Measurements from ENCODE around the gene CORIN. TPM values are rescaled to one million over a fixed set of nuclear protein-coding genes. Genes with fewer than 3 reads are reported as not detected.

The CORIN gene
- polyA plus RNA-seq, 3 donors, result 0.01 TPM; not detected in 2

DNA sequence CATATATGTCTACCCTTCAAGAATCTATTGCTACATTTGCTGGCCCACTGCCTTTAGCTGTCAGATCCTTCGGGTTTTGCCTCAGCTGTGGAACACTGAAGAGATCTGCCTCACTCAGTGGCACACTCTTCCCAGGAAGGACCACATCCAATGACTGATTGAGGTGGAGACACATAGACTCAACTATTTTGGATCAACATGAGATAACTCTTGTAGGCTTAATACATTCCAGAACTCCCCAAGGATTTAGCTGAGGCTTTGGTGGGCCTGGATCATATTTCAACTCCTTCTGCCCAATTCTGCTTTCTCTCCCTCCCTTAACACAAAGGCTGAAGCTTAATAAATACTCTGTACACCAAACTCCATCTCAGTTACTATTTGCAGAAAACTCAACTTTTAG, 100.5 kb downstream of the CORIN start:
- TF ChIP-seq, protein P1, sequence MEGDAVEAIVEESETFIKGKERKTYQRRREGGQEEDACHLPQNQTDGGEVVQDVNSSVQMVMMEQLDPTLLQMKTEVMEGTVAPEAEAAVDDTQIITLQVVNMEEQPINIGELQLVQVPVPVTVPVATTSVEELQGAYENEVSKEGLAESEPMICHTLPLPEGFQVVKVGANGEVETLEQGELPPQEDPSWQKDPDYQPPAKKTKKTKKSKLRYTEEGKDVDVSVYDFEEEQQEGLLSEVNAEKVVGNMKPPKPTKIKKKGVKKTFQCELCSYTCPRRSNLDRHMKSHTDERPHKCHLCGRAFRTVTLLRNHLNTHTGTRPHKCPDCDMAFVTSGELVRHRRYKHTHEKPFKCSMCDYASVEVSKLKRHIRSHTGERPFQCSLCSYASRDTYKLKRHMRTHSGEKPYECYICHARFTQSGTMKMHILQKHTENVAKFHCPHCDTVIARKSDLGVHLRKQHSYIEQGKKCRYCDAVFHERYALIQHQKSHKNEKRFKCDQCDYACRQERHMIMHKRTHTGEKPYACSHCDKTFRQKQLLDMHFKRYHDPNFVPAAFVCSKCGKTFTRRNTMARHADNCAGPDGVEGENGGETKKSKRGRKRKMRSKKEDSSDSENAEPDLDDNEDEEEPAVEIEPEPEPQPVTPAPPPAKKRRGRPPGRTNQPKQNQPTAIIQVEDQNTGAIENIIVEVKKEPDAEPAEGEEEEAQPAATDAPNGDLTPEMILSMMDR (IDR thresholded peaks at IDR 0.05), result no peak
- peaks cover 2 to 20% (median 10%) of the 10 kb centered on the region in 7 donors for H3K9me3 Mint-ChIP-seq
- H3K4me2 ChIP-seq (replicated peaks; ENCODE audit: extremely low read depth, low read length, poor library complexity, severe bottlenecking), result no peak overlapping the region
- no peak overlapping the region for H3K4me3 ChIP-seq (replicated peaks in 1 of 3; ENCODE audit: low read depth in 2 of 3, low read length in 3 of 3)
- H3K36me3 Mint-ChIP-seq, result no peaks in the 10 kb centered on the region
- no peak overlapping the region for H3K9ac ChIP-seq (ENCODE audit: insufficient read depth, low read length, poor library complexity, severe bottlenecking)
- no peak overlapping the region for H3K4me3 Mint-ChIP-seq
- H3K36me3 ChIP-seq (replicated peaks in 1 of 2; ENCODE audit: control insufficient read depth in 1 of 2, insufficient read depth in 2 of 2, low read length in 2 of 2), result no peaks in the 10 kb centered on the region
- H2AFZ ChIP-seq (ENCODE audit: insufficient read depth, low read depth, low read length, poor library complexity, severe bottlenecking), result no peak overlapping the region
- H3K27ac Mint-ChIP-seq, result peak overlapping the region in 1 of 7 donors; percentile 29
- whole genome bisulfite sequencing (ENCODE audit: insufficient coverage), result 70% methylated on average over 1 of the region's 1 CpG
- intact Hi-C loops (cut with micrococcal nuclease), result no loop called here
- H3K9me3 ChIP-seq (replicated peaks in 1 of 2; ENCODE audit: control insufficient read depth in 1 of 2, insufficient read depth in 1 of 2, low read length in 2 of 2), result peaks cover 0 to 12% of the 10 kb centered on the region in 2 donors
- no peaks in the 10 kb centered on the region for H3K27me3 ChIP-seq (ENCODE audit: control insufficient read depth in 2 of 2, insufficient read depth in 2 of 2, low read length in 2 of 2)
- no peaks in the 10 kb centered on the region for H3K27me3 Mint-ChIP-seq (ENCODE audit: low read depth in 3 of 3)
- no peak for DNase-seq
- H3K79me2 ChIP-seq (ENCODE audit: insufficient read depth, low read length), result no peaks in the 10 kb centered on the region
- H3K4me1 Mint-ChIP-seq, result peaks cover 14% of the 10 kb centered on the region
- H3K4me1 ChIP-seq (ENCODE audit: control insufficient read depth in 1 of 2, insufficient read depth in 2 of 2, low read length in 2 of 2), result peaks cover 0 to 15% of the 10 kb centered on the region in 2 donors
- H3K27ac ChIP-seq (ENCODE audit: low read depth in 1 of 2, low read length in 2 of 2), result no peak overlapping the region
- no peaks in the 10 kb centered on the region for H4K20me1 ChIP-seq (ENCODE audit: insufficient read depth, low read length)

DNA sequence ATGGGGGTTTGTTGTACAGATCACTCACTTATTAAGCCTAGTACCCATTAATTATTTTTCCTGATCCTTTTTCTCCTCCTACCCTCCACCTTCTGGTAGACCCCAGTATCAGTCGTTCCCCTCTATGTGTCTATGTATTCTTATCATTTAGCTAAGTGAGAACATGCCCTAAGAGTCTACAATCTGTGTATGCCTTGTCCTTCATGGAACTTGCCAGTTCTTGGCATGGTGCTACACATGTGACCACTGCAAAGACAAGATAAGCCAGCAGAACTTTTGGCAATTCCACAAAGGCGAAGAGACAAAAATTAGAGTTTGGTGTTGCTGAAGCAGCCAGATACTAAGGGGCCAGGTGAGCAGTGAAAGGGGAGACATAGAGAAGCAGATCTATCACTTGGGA, 101.3 kb downstream of the CORIN start:
- peaks cover 2 to 20% (median 10%) of the 10 kb centered on the region in 7 donors for H3K9me3 Mint-ChIP-seq
- Histone ChIP-seq H3K79me2 (ENCODE audit: insufficient read depth, low read length) (no peaks in the 10 kb centered on the region), H3K4me2 (replicated peaks; ENCODE audit: extremely low read depth, low read length, poor library complexity, severe bottlenecking) (no peak overlapping the region), H3K9me3 (replicated peaks in 1 of 2; ENCODE audit: control insufficient read depth in 1 of 2, insufficient read depth in 1 of 2, low read length in 2 of 2) (peaks cover 0 to 12% of the 10 kb centered on the region in 2 donors), H3K27me3 (ENCODE audit: control insufficient read depth in 2 of 2, insufficient read depth in 2 of 2, low read length in 2 of 2) (no peaks in the 10 kb centered on the region), H3K4me3 (replicated peaks in 1 of 3; ENCODE audit: low read depth in 2 of 3, low read length in 3 of 3) (no peak overlapping the region), H3K27ac (ENCODE audit: low read depth in 1 of 2, low read length in 2 of 2) (no peak overlapping the region), H3K4me1 (ENCODE audit: control insufficient read depth in 1 of 2, insufficient read depth in 2 of 2, low read length in 2 of 2) (peaks cover 0 to 12% of the 10 kb centered on the region in 2 donors), H4K20me1 (ENCODE audit: insufficient read depth, low read length) (no peaks in the 10 kb centered on the region), H3K9ac (ENCODE audit: insufficient read depth, low read length, poor library complexity, severe bottlenecking) (no peak overlapping the region), H2AFZ (ENCODE audit: insufficient read depth, low read depth, low read length, poor library complexity, severe bottlenecking) (no peak overlapping the region), H3K36me3 (replicated peaks in 1 of 2; ENCODE audit: control insufficient read depth in 1 of 2, insufficient read depth in 2 of 2, low read length in 2 of 2) (no peaks in the 10 kb centered on the region)
- TF ChIP-seq, protein P1 (IDR thresholded peaks at IDR 0.05), result no peak
- no peak overlapping the region for H3K4me3 Mint-ChIP-seq
- intact Hi-C loops (cut with micrococcal nuclease), result no loop called here
- H3K27me3 Mint-ChIP-seq (ENCODE audit: low read depth in 3 of 3), result no peaks in the 10 kb centered on the region
- H3K4me1 Mint-ChIP-seq, result peaks cover 10% of the 10 kb centered on the region
- DNase-seq, result no peak
- no peak overlapping the region for H3K27ac Mint-ChIP-seq
- H3K36me3 Mint-ChIP-seq, result no peaks in the 10 kb centered on the region
- 100% methylated on average over 1 of the region's 2 CpGs for WGBS (ENCODE audit: insufficient coverage)
